ENCODE data around the gene NIT2. TPM values are rescaled to one million over a fixed set of nuclear protein-coding genes. Genes with fewer than 3 reads are reported as not detected.

The NIT2 gene
- polyA plus RNA-seq, 1 donor from 2014 or later: 17.2 TPM

DNA sequence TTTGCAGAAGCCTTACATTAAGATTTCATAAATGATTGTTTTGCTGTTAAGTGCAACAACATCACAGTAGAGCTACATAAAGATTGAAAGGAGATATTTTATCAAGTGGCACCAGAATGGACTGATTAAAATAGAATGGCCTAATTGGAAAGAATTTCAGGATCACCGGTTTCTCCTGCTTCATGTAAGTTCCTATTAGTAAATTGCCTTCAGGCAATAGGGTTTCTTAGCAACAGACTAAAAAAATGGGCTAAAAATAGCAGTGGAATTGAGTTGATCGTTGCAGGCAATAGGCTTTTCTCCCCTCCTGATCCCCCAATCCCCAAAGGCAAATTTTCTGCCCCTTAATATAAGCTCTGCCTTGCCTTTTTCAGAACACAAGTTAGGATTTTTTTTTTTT, 67.7 kb downstream of the NIT2 start:
- H3K4me2 ChIP-seq (ENCODE audit: low read length): peak overlapping the region; percentile 66
- H3K36me3 ChIP-seq (ENCODE audit: insufficient read depth, low read length): no peaks in the 10 kb centered on the region
- peak overlapping the region; percentile 83 for H3K27ac ChIP-seq (ENCODE audit: low read length)
- H3K9me2 ChIP-seq (ENCODE audit: insufficient read depth, low read length): no peaks in the 10 kb centered on the region
- H3K27me3 ChIP-seq (ENCODE audit: insufficient read depth, low read depth, low read length): no peaks in the 10 kb centered on the region
- no peak for TF ChIP-seq RAD21 (conservative IDR thresholded peaks at IDR 0.05)
- TF ChIP-seq CTCF (IDR thresholded peaks at IDR 0.05; ENCODE audit: poor library complexity, severe bottlenecking): no peak
- no peak for TF ChIP-seq SMC3 (conservative IDR thresholded peaks at IDR 0.05; ENCODE audit: poor library complexity)
- no peak for TF ChIP-seq POLR2AphosphoS5 (IDR thresholded peaks at IDR 0.05)
- peaks cover 49% of the 10 kb centered on the region for H3K79me2 ChIP-seq (replicated peaks; ENCODE audit: insufficient read depth, low read length)
- no peaks in the 10 kb centered on the region for H4K20me1 ChIP-seq (ENCODE audit: insufficient read depth)
- H3F3A ChIP-seq (ENCODE audit: insufficient read depth, low read length, poor library complexity, severe bottlenecking): peaks cover 4% of the 10 kb centered on the region
- H3K4me3 ChIP-seq (ENCODE audit: low read length): peak overlapping the region; percentile 86
- H3K9me3 ChIP-seq (ENCODE audit: low read length): no peaks in the 10 kb centered on the region
- H3K9ac ChIP-seq (ENCODE audit: low read length): peak overlapping the region; percentile 78
- peak overlapping the region; percentile 53 for H2AFZ ChIP-seq (ENCODE audit: low read depth, low read length)

DNA sequence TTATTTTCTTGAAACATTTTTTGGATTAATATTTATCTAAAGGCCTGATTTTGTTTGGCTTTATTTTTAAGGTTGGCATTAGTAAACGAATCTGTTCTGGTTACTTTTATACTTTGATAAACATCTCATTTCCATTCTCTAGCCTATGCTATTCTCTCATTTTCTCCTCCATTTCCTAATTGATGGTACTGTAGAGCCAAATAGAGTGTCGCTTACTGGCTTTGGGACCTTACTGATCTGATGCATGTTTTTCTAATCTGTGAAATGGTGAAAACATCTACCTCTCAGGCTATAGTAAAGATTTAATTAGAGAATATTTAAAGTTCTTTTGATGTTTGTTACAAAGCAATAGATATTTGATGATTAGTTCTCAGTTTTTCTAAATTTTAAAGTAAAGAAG, 68.3 kb downstream of the NIT2 start:
- H3K9me3 ChIP-seq (ENCODE audit: low read length): no peaks in the 10 kb centered on the region
- H3K79me2 ChIP-seq (replicated peaks; ENCODE audit: insufficient read depth, low read length): peaks cover 51% of the 10 kb centered on the region
- no peaks in the 10 kb centered on the region for H3K36me3 ChIP-seq (ENCODE audit: insufficient read depth, low read length)
- H3K4me2 ChIP-seq (ENCODE audit: low read length): peak overlapping the region; percentile 66
- H2AFZ ChIP-seq (ENCODE audit: low read depth, low read length): no peak overlapping the region
- TF ChIP-seq POLR2AphosphoS5 (IDR thresholded peaks at IDR 0.05) (no peak), EP300 (conservative IDR thresholded peaks at IDR 0.05; ENCODE audit: poor library complexity, severe bottlenecking) (no peak), REST (IDR thresholded peaks at IDR 0.05; ENCODE audit: borderline replicate concordance) (no peak), EZH2 (IDR thresholded peaks at IDR 0.05; ENCODE audit: borderline replicate concordance, insufficient read depth, low read length, poor library complexity, severe bottlenecking) (no peak), MXI1 (conservative IDR thresholded peaks at IDR 0.05; ENCODE audit: poor library complexity, severe bottlenecking) (no peak), CTCF (IDR thresholded peaks at IDR 0.05; ENCODE audit: poor library complexity, severe bottlenecking) (no peak), SMC3 (conservative IDR thresholded peaks at IDR 0.05; ENCODE audit: poor library complexity) (no peak), TAF1 (IDR thresholded peaks at IDR 0.05; ENCODE audit: low read depth) (no peak), RAD21 (conservative IDR thresholded peaks at IDR 0.05) (no peak)
- no peaks in the 10 kb centered on the region for H4K20me1 ChIP-seq (ENCODE audit: insufficient read depth)
- peaks cover 4% of the 10 kb centered on the region for H3F3A ChIP-seq (ENCODE audit: insufficient read depth, low read length, poor library complexity, severe bottlenecking)
- H3K9me2 ChIP-seq (ENCODE audit: insufficient read depth, low read length): no peaks in the 10 kb centered on the region
- peak overlapping the region; percentile 86 for H3K4me3 ChIP-seq (ENCODE audit: low read length)
- H3K9ac ChIP-seq (ENCODE audit: low read length): no peak overlapping the region
- no peaks in the 10 kb centered on the region for H3K27me3 ChIP-seq (ENCODE audit: insufficient read depth, low read depth, low read length)
- H3K27ac ChIP-seq (ENCODE audit: low read length): peak overlapping the region; percentile 83
